NCI-H2227 treated with DMSO at 0.1 percent for 48 hours (cell line): ENCODE data around the gene C4orf50.

Experiments
- DNase-seq: peaks from one replicate; lab custom pipeline; 2025; lab: John Stamatoyannopoulos, UW

C4orf50 gene

DNA sequence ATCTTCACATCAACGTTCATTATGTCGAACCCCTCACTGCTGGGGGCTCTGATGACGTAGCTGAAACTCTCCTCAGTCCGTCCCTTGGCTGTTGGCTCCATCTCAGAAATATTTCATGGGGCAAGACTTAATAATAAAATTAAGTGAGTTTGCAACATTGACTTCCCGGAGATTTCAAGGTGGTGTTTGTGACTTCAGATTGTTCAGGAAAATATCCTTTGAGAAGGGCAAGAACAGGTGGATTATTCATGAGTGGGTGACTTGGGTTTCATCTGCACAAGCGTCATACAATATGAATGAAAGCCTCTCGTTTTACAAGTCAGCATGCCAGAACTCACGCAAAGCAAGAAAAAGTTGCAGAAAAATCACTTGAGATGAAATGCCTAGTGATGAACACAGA is at the start of gene C4orf50:
TSS of gene C4orf50 (minus strand) at position 101 of the 400 bp plus-strand sequence.
- no peak for DNase-seq

DNA sequence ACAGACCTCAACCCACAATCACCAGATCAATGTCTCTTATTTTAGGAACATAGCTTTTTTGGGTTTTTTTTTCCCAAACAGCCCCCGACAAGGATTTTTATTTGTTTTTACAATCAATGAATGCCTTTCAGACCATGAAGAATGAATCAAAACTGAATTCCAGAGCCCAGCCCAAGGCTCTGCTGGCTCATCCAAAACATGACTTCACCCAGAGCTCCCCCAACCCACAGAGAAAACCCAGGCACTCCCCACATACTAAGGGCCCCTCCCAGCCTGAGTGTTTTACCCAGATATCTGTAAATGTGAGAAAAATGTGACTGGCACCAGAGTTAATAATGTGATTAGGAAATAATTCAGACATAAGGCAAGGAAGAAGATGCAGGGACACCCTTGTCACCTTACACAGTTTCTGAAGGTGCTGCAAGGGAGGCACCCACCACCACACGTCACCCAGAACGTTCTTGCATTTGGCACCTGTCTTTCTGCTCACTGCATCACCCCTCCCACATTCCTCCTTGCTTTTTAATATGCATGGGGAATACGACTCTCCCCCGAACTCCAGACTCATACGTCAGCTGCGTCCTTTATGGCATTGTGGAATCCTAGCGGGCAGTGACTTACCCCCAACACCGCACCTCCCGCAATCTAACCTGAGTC is 47.8 kb upstream of the C4orf50 start:
- no peak for DNase-seq

DNA sequence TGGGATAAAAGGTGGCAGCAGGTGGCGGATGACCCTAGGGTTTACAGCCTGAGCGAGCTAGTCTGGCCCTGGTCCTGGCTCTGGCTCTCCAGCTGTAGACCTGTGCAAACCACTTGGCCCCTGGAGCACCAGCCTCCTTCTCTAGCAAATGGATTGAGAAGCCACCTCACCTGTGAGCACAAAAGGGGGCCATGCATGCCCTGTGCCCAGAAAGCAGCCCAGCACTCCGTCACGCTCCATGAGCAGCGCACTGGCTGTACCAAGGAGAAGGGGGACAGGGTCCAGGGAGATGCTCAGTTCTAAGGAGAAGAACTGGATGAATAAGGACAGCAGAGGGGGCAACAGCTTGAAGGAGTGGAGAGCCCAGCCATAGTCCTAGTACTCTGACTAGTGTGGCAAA is 46.9 kb upstream of the C4orf50 start:
- no peak for DNase-seq

DNA sequence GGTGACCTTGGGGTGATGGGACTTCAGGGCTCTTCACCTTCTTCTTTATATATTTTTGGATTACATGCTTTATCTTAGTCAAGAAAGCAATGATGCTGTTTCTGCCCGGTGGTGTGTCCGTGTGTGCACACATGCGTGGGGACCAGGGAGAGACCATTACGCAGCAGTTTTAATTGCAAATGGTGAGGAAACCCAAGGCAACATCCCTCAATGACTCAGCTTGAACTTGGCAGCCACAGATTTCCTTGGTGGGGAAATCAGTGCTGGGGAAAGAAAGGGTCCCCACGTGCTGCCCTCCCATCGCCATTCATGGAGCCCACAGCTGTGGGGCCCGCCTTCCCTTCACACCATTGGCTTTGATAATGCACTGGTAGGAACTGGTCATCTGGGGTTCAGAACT is 46.2 kb upstream of the C4orf50 start:
- no peak for DNase-seq

DNA sequence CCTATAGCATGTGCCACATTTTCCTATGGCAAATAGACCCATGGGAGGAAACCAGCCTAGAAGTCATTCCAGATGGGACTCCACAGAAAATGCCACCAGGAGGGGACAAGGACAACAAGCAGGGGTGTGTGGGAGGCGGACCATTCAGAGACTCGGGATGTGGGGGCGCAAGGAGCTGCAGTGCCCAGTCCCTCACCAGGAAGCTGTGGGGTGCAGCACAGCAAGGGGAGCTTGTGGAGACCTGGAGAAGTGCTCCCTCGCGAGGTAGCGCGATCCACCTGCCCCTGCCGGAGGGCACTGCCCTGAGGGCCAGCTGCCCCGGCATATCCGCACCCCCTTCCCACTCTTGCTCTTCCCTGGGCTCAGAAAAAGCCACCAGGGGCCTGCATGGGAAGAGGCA is 45.5 kb upstream of the C4orf50 start:
- DNase-seq: no peak

DNA sequence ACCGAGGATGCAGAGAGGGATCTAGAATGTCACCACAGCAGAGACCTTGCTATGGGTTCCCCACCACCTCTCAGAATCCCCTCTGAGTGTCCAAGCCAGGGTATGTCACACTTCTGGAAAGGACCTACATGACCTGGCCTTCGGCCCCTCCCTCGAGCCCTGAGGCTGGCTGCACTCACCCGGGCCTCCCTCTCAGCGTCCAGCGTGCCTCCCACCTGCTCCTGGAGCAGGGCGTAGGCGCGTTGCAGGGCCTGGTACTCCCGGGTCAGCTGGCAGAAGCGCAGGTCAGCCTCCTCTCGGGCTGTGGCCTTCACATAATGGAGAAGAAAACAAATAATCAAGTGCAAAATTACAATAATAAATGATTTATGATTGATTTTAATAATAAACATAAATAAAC is 43.9 kb upstream of the C4orf50 start:
- no peak for DNase-seq

DNA sequence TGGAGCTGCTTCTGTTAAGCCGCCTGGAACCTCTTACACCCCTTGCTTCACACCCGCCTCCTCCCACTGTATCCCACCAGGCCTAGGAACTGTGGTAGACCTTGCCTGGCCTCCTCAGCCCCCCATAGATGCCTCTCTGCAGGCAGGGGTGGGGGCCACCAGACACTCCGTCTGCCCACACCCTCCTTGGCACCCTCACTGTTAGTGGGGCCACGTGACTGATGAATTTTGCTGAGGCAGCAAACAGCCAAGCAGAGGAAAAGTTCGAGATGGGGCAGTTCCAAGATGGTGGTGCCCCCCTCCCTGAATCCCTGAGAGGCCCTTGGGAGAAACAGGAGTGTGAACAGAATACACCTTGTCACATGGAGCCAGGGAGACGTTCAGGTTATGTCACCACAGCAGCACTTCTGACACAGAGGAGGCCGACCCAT is 41.2 kb upstream of the C4orf50 start:
- no peak for DNase-seq

DNA sequence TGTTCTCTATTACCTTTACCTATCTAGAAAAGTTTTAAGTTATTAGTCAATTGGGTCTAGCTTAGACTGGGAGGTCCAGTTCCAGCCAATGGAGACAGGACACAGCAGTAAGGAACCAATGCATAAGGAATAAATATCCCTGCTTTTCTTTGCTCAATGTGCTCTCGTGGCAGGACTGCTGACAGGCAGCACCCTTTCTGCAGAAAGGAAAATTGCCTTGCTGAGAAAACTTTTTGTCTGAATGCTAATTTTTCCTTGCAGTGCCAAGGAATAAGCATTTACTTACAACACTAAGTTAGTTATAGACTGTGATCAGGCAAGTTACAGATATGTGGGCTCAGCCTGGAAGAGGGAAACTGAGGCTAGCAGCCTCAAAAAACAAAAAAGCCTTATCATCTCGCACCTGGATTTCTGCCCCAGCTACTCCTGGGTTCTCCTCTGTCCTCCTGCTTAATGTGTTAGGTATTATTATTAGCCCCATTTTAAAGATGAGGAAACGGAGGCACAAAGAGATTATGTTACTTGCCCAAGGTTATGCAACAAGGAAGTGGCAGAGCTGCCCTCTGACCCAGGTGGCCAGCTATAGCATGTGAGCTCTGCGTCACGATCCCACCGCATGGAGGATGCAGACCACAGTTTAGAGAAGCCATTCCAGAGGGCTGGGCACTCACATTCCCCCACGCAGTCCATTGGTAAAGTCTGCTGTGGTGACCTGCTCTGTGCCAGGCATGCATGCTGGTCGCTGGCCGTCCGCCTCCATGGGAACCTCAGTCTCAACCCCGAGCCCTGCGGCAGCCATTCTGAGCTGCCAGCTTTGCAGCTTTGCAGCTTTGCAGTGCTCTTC is 40.5 kb upstream of the C4orf50 start:
- DNase-seq: no peak

DNA sequence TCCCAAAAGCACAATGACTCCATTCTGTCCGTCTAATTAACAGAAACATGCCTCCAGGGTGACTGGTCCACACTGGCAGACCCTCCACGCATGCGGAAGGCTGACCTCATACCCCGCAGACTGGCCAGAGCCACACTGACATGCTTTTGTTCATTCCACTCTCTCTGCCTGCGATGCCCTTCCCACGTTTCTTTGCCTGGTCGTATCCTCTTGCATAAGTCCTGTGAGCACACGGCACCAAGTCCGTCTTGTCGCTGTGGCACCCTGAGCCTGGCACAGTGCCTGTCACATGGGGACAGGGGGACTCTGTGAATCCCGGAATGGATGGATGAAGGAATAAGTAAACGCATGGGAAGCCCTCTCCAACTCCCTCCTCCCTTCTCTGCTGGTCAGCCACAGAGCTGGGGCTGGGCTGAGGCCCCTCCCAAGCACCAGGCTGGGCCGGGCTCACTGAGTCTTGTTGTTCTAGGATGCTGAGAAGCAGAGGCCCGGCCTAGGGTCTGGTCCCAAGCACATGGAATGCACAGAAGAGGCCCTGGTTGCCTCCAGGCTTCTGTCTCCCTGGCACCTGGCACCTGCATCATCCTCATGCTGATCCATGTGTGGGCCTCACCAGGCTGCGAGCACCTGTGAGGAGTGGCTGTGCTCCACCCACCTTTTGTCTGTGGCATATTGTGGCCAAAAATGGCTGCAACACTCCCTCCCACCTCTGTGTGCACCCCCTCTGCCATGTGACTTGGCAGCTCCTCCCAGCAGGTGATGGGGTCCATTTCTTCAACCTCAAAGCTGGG is 38.9 kb upstream of the C4orf50 start:
- no peak for DNase-seq

DNA sequence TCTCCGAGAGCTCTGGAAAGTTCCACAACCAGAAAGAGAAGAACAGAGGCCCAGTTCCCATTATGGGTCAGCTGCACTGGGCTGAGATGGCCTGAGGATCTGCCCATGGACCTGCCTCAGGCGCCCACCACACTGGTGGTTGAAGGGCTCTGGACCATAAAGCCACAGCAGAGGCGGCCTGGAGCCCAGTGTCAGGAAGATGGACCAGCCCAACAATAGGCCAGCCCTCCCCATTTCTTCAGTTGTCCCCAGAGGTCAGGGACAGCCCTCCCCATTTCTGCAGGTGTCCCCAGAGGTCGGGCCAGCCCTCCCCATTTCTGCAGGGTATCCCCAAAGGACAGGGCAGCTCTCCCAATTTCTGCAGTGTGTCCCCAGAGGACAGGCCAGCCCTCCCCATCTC is 37.2 kb upstream of the C4orf50 start:
- DNase-seq: no peak

DNA sequence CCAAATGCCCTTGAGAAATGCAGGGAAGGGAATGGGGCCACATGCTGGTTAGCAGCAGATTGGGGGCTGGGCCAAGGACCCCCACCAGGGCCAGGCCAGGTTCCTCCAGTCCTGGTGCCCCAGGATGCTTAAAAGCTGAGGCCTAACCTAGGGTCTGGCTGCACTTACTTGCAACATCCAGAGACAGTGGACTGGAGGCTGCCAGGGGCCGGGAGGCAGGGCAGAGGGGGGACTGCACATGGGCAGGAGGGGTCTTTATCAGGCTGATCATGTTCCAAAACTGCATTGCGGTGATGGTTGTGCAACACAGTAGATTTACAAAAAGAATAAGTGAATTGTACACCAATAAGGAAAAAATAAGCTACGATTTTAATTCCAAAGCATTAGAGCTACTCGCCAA is 36.8 kb upstream of the C4orf50 start:
- no peak for DNase-seq

DNA sequence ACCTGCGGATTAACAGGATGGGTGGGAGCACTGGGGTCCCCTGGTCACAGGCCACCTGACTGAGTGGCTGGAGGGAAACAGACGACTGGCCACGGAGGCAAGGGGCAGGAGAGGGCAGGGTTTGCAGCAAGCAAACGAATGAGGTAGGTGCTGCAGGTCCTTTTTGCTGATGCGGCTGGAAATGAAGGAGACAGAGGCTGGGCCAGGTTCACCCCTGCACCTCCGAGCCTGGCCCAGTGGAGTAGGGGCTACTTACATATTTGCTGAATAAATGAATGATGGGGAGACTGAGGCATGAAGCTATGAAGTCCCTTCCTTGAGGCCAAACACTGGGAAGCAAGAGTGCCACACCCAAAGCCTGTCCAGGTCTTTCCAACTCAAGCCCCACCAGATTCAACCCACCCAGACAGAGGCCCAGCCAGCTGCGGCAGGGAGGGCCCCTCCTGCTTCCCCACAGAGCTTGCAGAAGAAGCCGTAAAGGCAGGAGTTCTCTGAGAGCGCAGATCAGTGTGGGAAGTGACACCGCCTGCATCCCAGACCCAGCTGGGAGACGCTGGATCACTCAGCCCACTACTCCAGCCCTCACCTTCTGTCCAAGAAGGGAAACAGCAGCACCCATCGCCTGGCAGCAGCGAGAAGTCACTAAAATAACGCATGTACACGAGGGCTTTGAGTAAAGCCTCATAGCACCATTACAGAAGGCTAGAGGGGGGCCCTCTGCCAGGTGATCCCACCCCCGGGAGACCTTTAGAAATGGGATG is 36.1 kb upstream of the C4orf50 start:
- no peak for DNase-seq

DNA sequence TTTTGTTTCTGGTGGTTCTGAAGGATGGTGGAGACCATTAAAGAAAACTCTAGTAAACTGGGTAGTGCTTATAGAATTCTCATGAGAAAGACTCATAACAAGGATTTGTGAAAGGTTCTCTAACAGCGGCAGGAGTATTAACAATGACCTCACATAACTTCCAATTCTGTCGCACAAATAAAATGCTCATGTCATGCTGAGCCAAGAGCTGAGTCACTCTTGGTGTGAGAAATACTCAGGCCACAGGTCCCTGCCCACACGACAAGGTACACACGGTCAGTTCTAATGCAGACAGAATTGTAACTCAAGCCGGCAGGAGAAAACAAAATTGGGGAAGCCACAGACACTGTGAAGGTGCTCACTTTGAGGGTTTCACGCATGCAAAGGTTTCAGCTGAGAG is 34.4 kb upstream of the C4orf50 start:
- no peak for DNase-seq

DNA sequence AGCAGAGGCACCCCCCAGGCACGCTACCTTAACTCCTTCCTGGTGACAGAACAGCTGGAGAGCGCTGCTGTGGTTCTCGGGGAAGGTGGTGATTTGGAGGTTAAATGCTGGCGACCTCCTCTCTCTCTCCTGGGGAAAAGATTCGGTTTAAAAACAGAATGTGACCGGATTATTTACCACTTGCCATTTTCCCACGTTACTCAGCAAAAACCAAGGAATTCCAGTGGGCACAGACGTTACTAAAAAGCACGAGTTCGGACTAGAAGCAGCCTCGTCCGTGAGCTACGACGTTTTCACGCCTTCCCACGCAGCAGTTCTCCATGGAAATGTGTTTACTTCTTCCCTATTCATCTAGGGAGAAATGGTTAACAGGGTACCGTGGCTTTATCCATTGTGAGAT is 32.3 kb upstream of the C4orf50 start:
- DNase-seq: peak; percentile 36

DNA sequence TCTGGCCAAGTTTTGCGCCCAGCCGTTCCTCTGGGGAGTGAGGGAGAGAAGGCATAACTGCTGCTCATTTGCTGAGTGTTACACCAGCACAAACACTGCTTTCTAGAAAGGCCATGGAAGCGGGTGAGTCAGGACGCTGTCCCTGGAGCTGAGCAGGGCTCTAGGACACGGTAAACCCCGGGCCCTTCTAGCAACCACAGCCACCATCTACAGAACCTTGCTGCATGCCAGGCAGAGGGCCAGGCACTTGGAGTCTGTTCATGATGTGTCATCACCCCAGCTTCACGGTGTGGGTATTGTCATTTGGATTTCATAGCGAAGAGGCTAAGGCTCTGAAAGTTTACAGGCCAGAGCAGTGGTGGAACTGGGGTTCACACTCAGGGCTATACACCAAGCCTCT is 31.8 kb upstream of the C4orf50 start:
- DNase-seq: no peak

DNA sequence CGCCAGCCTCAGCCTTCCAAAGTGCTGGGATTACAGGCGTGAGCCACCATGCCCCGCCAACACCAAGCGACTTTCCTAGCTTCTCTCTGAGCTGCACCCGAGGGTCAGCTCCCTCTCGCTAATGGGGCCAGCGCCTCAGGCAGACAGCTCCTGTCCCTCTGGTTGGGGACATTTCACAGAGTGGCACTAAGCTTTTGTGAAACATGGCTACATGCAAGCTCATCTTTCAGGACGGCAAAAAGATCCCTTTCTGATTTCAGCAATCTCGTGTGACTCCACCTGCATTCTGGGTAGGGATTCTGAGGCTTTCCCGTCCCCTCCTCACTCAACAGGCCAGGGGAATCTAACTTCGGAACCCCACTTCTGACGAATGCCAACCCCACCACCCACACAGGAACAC is 31.0 kb upstream of the C4orf50 start:
- DNase-seq: no peak

DNA sequence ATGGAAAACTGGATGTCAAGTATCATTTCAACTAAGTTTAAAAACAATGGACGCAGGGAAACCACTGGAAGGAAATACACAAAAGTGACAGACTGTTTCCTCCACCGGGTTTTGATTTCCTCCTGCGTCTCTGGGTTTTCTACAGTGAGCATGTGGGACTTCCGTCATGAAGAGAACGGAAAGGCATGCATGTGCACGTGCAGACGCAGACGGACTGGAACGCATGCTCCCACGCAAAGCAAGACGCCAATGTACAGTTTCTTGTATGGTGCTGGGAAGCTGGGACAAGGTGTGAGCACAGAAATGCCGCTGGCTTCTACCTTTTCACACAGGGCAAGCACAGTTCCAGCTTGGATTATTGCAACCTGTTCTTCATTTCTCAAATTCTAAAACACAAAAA is 30.3 kb upstream of the C4orf50 start:
- DNase-seq: no peak

DNA sequence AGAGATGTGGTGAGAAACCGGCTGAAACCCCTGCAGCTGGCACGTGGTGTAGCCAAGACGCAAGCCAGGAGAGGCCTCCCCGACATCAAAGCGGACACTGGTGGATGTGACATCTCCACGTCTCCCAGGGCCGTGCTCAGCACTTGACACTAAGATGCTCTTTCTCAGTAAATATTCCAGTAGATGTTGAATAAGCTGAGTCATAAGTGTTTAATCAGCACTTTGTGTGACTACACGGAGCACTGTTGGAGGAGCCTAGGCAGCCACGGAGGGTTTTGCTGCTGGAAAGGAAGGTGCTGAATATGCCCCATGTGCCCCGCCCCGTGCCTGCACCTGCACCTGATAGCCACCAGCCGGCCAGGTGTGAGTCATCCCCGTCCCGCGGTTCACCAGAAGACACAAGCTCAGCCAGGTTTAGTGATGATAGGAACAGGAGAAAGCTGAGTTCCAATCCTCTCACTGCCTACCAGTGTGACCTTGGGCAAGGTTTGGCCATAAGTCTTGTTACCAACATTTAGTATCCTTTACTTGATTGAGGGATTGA is 29.0 kb upstream of the C4orf50 start:
- DNase-seq: no peak

DNA sequence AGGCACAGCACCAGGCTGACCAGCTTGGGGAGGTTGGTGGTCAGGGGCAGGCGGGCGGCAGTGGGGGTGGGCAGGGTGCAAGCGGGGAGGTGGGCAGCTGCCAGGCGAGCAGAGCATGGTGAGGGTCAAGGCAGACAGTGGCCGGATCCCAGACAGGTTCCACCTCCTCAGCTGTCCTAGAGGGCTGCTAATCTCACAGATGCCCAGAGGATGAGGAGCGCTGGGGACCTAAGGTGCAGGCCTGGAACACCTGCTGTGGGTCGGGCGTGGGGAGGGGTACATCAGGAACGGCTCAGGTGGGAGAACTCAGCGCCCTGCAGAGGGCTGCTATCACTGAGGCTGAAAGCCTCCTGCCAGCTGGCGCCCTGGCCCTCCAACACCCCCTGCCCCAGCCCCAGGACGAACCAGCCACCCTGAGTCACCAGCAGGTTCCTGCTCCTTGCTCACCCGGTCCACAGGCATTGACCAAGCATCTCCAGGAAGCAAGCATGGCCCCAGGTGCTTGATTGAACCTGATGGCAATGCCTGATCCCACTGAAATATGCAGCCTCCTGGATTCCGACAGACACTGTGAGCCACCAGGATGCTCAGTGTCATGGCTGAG is 28.4 kb upstream of the C4orf50 start:
- no peak for DNase-seq

DNA sequence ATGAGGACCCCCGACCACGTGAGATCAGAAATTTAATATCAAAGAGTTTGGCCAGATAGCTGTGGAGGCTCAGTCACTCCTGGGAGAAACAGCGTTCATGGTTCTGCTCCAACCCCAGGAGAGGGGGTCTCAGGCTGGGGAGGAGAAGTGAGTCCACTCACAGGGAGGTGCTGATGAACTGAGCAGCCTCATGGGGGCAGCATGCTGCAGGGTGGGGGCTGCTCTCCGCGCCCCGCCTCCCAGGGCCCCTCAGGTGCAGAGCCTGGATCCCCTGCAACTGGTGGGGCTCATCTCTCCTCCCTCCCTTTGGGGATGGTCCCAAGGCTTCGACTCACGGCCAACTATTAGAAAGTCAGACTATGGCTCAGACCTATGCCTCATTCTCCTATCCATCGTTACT is 26.6 kb upstream of the C4orf50 start:
- no peak for DNase-seq

DNA sequence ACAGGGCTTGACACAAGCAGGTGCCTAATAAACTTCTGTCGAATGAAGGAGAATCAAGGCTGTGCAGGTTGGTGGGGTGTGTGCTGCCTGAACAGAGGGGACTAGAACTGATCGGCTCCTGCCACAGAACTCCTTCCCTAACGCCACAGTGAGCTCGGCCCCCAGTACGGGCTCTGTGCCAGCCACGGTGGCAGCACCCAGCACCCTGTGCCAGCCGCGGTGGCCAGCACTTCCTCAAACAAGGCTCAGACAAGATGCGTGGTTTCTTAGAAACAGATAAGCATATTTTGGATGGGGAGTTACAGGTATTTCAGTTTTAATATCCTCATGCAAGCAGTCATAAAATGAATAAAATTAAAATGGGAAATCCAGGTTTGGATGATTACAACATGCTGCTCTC is 26.0 kb upstream of the C4orf50 start:
- DNase-seq: no peak
